Hematopoietic multipotent progenitor cell treated with erythropoietin and hydrocortisone succinate and interleukin-3 and kit ligand, for 8 days (in vitro differentiated cells): ENCODE measurements around the gene KRI1.

Source experiments
- DNase-seq: peaks from one replicate; pipeline ENCODE4 v3.0.0-alpha.2; 2015

KRI1 gene

GRCh38 chr19:10565567-10566407 lies at the start of gene KRI1:
TSS of gene KRI1 (minus strand) at chr19:10566010. CDS start at chr19:10565999, 11 bp downstream.
- DNase-seq, result peak; percentile 98

GRCh38 chr19:10612499-10613119 lies 46.8 kb upstream of the KRI1 start:
- peak; percentile 78 for DNase-seq

GRCh38 chr19:10611907-10612306 lies 46.1 kb upstream of the KRI1 start:
- DNase-seq, result no peak

GRCh38 chr19:10604460-10604980 lies 38.7 kb upstream of the KRI1 start:
- DNase-seq, result peak; percentile 27

- DNase-seq, result peak; percentile 45
Observed at GRCh38 chr19:10603873-10604459, 38.2 kb upstream of the KRI1 start.

- peak; percentile 64 for DNase-seq
Observed at GRCh38 chr19:10603084-10603872, 37.5 kb upstream of the KRI1 start.

- peak; percentile 86 for DNase-seq
Observed at GRCh38 chr19:10602330-10603083, 36.7 kb upstream of the KRI1 start.

GRCh38 chr19:10601999-10602329 lies 36.2 kb upstream of the KRI1 start:
- DNase-seq, result no peak

- no peak for DNase-seq
Observed at GRCh38 chr19:10600149-10600548, 34.3 kb upstream of the KRI1 start.

GRCh38 chr19:10593820-10594637 lies 28.2 kb upstream of the KRI1 start:
- DNase-seq, result no peak

GRCh38 chr19:10593148-10593547 lies 27.3 kb upstream of the KRI1 start:
- no peak for DNase-seq

- DNase-seq, result no peak
Observed at GRCh38 chr19:10587839-10588150, 22.0 kb upstream of the KRI1 start.

GRCh38 chr19:10587022-10587838 lies 21.4 kb upstream of the KRI1 start, which contains the start of gene AP1M2:
TSS of gene AP1M2 (minus strand) at chr19:10587312. CDS start at chr19:10587231, 81 bp downstream.
- DNase-seq, result no peak

GRCh38 chr19:10586396-10586795 lies 20.6 kb upstream of the KRI1 start:
- DNase-seq, result no peak

- no peak for DNase-seq
Observed at GRCh38 chr19:10583036-10583776, 17.4 kb upstream of the KRI1 start.

- no peak for DNase-seq
Observed at GRCh38 chr19:10582091-10582490, 16.3 kb upstream of the KRI1 start.

GRCh38 chr19:10580979-10581631 lies 15.3 kb upstream of the KRI1 start:
- DNase-seq, result peak; percentile 96

GRCh38 chr19:10577951-10578350 lies 12.1 kb upstream of the KRI1 start:
- no peak for DNase-seq
